ENCODE results near the gene ZFR2.
"Not testable (repeated sequence)": the region's sequence is repeated elsewhere in the genome, so short reads cannot be mapped to it uniquely, and the experiment has no call there.

The ZFR2 gene

DNA sequence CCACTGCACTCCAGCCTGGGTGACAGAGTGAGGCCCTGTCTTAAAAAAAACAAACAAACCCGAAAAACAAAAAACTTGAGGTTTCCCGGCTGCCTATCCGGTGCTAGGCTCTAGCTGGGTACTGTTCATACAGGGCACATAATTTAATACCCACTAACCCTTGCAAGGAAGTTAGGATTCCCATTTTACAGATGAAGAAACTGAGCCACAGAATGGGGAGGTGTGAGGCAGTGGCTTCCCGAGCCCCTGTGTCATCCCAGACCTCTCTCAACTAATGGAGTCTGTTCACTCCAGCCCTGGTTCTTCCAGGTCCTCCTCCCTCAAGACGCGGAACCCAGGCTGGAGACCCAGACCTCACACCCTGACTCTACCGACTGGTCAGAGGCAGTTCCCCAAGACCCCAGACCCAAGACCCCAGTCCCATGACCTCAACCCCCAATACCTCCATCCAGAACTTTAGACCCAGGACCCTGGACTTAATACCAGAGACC is 107.9 kb downstream of the ZFR2 start:
- peak overlapping the region; percentile 73 for H3K4me3 ChIP-seq (ENCODE audit: low read depth, low read length)
- TF ChIP-seq, protein P1, sequence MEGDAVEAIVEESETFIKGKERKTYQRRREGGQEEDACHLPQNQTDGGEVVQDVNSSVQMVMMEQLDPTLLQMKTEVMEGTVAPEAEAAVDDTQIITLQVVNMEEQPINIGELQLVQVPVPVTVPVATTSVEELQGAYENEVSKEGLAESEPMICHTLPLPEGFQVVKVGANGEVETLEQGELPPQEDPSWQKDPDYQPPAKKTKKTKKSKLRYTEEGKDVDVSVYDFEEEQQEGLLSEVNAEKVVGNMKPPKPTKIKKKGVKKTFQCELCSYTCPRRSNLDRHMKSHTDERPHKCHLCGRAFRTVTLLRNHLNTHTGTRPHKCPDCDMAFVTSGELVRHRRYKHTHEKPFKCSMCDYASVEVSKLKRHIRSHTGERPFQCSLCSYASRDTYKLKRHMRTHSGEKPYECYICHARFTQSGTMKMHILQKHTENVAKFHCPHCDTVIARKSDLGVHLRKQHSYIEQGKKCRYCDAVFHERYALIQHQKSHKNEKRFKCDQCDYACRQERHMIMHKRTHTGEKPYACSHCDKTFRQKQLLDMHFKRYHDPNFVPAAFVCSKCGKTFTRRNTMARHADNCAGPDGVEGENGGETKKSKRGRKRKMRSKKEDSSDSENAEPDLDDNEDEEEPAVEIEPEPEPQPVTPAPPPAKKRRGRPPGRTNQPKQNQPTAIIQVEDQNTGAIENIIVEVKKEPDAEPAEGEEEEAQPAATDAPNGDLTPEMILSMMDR (IDR thresholded peaks at IDR 0.05; ENCODE audit: borderline replicate concordance, insufficient read depth, low read depth, low read length): no peak

DNA sequence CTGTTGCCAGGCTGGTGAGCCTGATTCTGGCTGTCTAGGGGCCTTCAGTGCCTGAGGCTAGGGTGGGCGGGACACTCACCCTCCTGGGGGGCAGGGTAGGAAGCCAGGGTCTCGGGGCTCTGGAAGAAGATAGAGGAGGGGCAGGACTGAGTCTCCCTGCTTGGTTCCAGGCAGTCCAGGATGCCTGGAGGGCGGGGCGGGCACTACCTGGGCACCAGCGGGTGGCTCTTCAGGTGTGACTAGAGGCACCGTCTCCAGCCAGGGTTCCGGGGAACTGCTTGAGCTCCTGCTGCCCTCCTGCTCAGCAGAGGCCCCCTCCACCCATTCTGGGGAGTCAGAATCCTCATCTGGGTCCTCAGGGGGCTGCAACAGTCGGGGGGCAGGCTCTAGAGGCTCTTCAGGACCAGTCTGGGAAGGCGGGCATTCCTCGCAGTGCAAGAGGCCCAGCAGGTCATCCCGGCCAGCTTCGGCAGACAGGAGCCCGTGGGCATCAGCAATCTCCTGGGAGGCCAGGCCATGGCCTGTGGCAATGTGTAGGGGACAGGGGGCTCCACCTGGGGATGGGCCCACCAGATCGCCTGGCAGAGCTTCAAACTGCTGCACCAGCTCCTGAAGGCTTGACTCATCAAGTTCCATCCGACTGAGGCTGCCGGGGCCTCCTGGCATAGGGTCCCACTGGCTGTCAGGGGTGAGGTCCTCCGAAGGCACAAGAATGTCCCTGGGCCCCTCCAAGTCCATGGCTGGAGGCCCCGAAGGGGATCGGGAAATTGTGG is 109.2 kb downstream of the ZFR2 start:
- TF ChIP-seq, protein P1 (IDR thresholded peaks at IDR 0.05; ENCODE audit: borderline replicate concordance, insufficient read depth, low read depth, low read length): no peak
- no peak overlapping the region for H3K4me3 ChIP-seq (ENCODE audit: low read depth, low read length)

DNA sequence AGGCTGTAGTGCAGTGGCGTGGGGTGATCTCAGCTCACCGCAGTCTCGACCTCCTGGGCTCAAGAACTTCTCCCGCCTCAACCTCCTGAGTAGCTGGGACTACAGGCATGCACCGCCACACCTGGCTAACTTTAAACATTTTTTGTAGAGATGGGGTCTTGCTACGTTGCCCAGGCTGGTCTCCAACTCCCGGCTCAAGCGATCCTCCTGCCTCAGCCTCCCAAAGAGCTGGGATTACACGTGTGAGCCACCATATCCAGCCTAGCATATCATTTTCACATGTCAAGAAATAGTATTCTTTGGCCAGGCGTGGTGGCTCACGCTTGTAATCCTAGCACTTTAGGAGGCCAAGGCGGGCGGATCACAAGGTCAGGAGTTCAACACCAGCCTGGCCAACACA is 110.5 kb downstream of the ZFR2 start:
- H3K4me3 ChIP-seq (ENCODE audit: low read depth, low read length): not testable (repeated sequence)

DNA sequence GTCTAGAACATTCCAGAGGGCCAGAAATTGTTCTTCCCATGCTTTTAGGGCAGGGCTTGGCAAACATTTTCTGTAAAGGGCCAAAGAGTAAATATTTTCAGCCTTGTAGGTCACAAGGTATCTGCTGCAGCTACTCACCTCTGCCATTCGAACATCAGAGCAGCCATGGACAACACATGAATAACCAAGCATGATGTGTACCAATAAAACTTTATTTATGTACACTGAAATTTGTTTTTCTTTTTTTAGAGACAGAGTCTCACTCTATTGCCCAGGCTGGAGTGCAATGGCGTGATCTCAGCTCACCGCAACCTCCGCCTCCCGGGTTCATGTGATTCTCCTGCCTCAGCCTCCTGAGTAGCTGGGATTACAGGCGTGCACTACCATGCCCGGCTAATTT is 111.1 kb downstream of the ZFR2 start:
- H3K4me3 ChIP-seq (ENCODE audit: low read depth, low read length): not testable (repeated sequence)
